Activated CD4-positive, alpha-beta T cell treated with anti-CD3 and anti-CD28 coated beads, Interleukin-2, Interleukin-6, amounts not matched to agents 100 ng/mL and 50 ng/mL, durations not matched to agents 16 hours and 8 hours (primary cell): ENCODE results near the gene TNIP1.

ENCODE experiments used
- DNase-seq: peaks from one replicate; pipeline ENCODE4 v3.0.0-alpha.2; 2020

The TNIP1 gene

GRCh38 chr5:151082282-151082902 lies 1.6 kb upstream of the TNIP1 start:
- DNase-seq: no peak

- DNase-seq: no peak
Measured at GRCh38 chr5:151081431-151082281, 822 bp upstream of the TNIP1 start.

- peak; percentile 69 for DNase-seq
Measured at GRCh38 chr5:151079838-151080612, 809 bp downstream of the TNIP1 start.

GRCh38 chr5:151078490-151079262 lies 2.2 kb downstream of the TNIP1 start:
- DNase-seq: peak; percentile 91

- peak; percentile 51 for DNase-seq
Measured at GRCh38 chr5:151077967-151078366, 2.9 kb downstream of the TNIP1 start.

- DNase-seq: no peak
Measured at GRCh38 chr5:151077419-151077818, 3.4 kb downstream of the TNIP1 start.

- no peak for DNase-seq
Measured at GRCh38 chr5:151076616-151077015, 4.2 kb downstream of the TNIP1 start.

GRCh38 chr5:151075698-151076331 lies 5.0 kb downstream of the TNIP1 start:
- DNase-seq: no peak

DNA sequence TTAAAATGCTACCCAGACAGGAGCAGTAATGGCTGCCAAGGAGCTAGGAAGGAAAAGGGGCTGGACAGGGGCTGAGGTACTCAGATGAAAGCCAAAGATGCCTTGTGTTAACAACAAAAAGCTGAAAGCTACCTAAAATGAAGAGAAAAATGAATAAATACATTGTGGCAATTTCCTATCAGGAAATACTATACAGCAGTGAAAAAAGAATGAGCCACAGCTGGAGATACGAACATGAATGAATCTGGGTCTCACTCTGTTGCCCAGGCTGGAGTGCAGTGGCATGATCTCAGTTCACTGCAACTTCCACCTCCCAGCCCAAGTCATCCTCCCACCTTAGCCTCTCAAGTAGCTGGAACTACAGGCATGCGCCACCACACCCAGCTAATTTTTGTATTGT lies 6.3 kb downstream of the TNIP1 start:
- no peak for DNase-seq

GRCh38 chr5:151073280-151073679 lies 7.6 kb downstream of the TNIP1 start:
- no peak for DNase-seq

- no peak for DNase-seq
Measured at GRCh38 chr5:151072630-151073025, 8.2 kb downstream of the TNIP1 start.

DNA sequence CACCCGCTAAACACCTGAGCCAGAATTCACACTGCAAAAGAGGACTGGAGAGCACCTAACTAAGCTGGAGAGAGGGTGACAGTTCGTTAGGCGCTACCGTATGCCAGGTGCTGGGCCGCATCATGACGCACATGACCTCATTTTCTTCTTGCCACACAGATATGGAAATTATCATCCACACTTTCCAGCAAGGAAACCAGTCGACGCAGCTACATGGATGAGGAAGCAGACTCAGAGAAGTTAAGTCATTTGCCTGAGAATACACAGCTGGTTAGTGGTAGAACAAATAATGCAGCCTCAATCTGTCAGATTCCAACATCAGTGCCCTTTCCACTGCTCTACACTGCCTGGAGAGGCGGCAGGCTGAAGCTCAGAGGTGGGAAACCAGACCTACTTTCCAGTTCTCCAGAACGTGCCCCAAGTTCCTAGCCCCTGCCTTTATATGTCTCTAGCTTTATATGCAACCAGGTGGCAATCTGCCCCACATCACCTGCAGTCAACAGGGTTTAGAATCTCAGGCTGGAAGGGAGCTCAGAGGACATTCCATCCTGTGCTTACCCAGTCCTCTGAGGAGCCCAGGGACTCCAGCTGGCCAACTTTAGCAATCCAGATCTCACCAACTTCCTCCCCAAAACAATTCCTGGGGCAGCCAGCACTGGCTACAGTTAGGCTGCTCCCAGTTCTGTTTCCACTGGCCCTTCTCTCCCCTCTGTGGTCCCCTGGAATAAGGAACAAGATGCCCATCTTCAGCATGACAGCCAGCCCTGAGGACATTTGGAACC lies 8.8 kb downstream of the TNIP1 start:
- DNase-seq: no peak

DNA sequence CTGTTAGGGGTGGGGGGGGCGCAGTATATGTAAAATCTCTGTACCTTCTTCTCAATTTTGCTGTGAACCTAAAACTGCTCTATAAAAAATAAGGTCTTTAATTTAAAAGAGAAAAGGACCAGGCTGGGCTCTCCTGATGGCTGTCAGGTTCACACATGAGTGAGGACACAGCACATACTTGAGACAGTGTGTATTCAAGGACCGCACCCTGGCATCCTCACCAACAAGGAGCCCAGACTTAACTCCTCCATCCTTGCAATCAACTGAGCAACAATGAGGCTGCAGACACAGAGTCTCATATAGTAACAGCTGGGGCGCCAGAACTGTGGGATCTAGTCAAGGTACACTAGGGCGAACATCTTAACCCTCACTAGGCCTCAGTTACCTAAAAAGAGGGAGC lies 9.8 kb downstream of the TNIP1 start:
- DNase-seq: no peak

GRCh38 chr5:151070449-151070848 lies 10.4 kb downstream of the TNIP1 start:
- DNase-seq: no peak

DNA sequence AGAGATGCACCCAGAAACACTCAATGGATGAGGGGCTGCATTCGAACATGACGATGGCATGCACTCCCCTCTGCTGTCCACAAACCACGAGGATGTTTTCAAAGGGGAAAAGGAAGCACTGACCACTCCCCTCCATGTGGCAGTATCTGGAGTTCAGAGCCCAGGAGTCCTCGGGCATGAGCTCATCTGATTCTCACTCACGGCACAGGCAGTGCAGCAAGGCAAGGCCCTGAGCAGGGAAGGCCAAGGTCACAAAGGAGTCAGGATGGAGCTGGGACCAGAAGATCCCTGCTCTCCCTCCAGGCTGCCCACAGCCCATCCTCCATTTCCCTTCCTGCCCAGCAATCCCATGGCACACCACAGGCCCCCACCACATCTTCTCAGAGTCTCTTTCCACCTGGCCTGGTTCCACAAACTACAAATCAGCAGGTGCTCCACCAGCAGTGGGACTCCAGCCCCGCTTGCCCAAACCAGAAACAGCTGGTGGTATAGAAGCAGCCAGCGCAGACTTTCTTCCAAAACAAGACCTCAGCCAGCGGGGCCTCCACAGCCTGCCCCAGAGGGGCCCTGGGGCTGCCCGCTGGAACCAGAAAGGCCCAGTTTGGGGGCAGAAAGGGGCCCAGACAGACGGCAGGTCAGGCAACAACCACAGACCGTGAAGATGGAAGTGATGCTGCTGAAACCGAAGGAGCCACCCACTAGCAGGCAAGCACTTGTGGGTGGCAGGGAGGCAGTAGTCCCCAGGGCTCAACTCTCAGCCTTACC lies 12.2 kb downstream of the TNIP1 start:
- no peak for DNase-seq

DNA sequence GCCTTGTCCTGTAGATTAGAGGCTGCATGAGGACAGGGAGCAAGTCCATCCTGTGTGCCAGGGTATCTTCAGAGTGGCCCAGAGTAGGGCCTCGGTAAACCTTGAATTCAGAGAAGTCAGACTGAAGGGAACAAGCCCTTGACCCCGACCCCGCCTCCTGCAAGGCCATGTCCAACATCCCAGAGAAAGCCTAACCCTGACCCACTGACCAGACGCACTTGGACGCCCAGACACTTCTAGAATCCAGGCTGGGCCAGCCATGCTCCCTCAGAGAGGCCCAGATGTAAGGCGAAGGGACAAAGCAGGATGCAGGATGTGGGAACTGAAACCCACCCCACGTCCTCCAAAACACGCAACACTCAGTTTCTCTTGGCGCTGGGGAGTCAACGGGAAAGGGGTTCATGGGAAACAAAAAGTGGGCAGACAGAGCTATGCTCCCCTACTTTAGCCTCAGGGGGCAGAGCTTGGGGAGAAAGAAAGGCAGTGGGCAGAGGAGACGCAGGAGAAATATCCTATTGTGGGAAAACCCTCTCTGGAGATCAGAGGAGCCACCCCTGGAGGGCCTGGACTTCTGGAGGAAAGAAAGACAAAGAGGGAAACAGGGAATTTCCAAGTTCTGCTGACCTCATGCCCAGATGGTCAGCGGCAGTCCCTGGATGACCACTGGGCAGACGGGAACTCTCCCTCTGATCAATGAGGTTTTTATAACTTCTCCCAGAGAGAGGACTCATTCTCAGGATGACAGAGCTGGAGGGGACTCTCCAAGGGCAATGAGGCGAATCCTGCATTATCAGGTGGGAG lies 13.0 kb downstream of the TNIP1 start:
- no peak for DNase-seq

- DNase-seq: no peak
Measured at GRCh38 chr5:151066920-151067319, 13.9 kb downstream of the TNIP1 start.

DNA sequence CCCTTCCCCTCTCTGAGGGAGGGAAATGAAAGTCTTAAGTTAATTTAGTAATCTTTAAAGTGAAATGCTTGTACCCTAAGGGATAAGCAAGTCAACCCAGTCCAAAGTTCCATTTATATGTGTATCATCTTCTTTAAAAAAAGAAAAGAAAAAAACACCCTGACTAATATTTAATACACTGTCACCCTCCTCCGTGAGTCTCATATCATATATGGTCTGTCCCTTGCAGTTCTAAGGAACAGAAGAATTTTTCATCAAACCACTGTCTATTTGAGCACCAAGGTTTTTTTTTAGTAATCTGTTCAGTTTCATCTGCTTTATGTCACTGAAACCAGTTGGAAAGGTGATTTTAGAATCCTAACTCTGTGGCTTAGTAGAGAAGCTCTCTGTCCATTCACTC lies 15.2 kb downstream of the TNIP1 start:
- no peak for DNase-seq

- no peak for DNase-seq
Measured at GRCh38 chr5:151064916-151065499, 15.8 kb downstream of the TNIP1 start.
